ENCODE measurements around the gene CCDC40. TPM values are rescaled to one million over a fixed set of nuclear protein-coding genes. Genes with fewer than 3 reads are reported as not detected.
A peak's percentile ranks its signal among the peaks of the same experiment; 100 is the strongest.

CCDC40 gene
- total RNA-seq, 2 donors from 2014 or later: 21.7 to 38.9 TPM

GRCh38 chr17:79990704-79991103, 45.7 kb upstream of the CCDC40 start:
- H3K27me3 Mint-ChIP-seq (ENCODE audit: insufficient read depth): no peaks in the 10 kb centered on the region
- no peaks in the 10 kb centered on the region for H3K27me3 ChIP-seq (ENCODE audit: control insufficient read depth, insufficient read depth, low read length, poor library complexity, severe bottlenecking)
- peak overlapping the region; percentile 8 for H3K27ac ChIP-seq (ENCODE audit: low read depth, low read length)
- peaks cover 10% of the 10 kb centered on the region for H3K4me1 ChIP-seq (ENCODE audit: control insufficient read depth, insufficient read depth, low read length)
- peaks cover 39% of the 10 kb centered on the region for H3K4me1 Mint-ChIP-seq
- no peak overlapping the region for H3K4me3 ChIP-seq (ENCODE audit: low read length)
- H3K9me3 Mint-ChIP-seq: no peaks in the 10 kb centered on the region
- no peak overlapping the region for H3K4me3 Mint-ChIP-seq
- 94 to 96% methylated on average over 11 to 17 of the region's 17 CpGs for WGBS, 2 experiments (ENCODE audit: insufficient coverage in 1 of 2, insufficient read length in 1 of 2)
- DNase-seq: no peak
- no peak overlapping the region for H3K27ac Mint-ChIP-seq
- no peaks in the 10 kb centered on the region for H3K36me3 ChIP-seq (ENCODE audit: control insufficient read depth, insufficient read depth, low read length)
- H3K36me3 Mint-ChIP-seq (ENCODE audit: low read depth): peaks cover 14% of the 10 kb centered on the region
- no peak for TF ChIP-seq CTCF (conservative IDR thresholded peaks at IDR 0.05)
- H3K9ac ChIP-seq (ENCODE audit: extremely low read depth, low read length, poor library complexity, severe bottlenecking): no peak overlapping the region
- H3K9me3 ChIP-seq (ENCODE audit: control insufficient read depth, low read length): no peaks in the 10 kb centered on the region

GRCh38 chr17:79991140-79991923, 45.1 kb upstream of the CCDC40 start:
- peak; percentile 82 for TF ChIP-seq CTCF (conservative IDR thresholded peaks at IDR 0.05)
- Mint-ChIP-seq H3K27me3 (ENCODE audit: insufficient read depth) (no peaks in the 10 kb centered on the region), H3K9me3 (no peaks in the 10 kb centered on the region), H3K27ac (no peak overlapping the region), H3K36me3 (ENCODE audit: low read depth) (peaks cover 19% of the 10 kb centered on the region), H3K4me1 (peaks cover 39% of the 10 kb centered on the region), H3K4me3 (peak overlapping the region; percentile 28)
- peak overlapping the region; percentile 66 for H3K27ac ChIP-seq (ENCODE audit: low read depth, low read length)
- H3K36me3 ChIP-seq (ENCODE audit: control insufficient read depth, insufficient read depth, low read length): no peaks in the 10 kb centered on the region
- no peak overlapping the region for H3K9ac ChIP-seq (ENCODE audit: extremely low read depth, low read length, poor library complexity, severe bottlenecking)
- H3K9me3 ChIP-seq (ENCODE audit: control insufficient read depth, low read length): no peaks in the 10 kb centered on the region
- no peak overlapping the region for H3K4me3 ChIP-seq (ENCODE audit: low read length)
- WGBS, 2 experiments (ENCODE audit: insufficient coverage in 1 of 2, insufficient read length in 1 of 2): 47 to 80% methylated on average over 5 to 22 of the region's 30 CpGs
- peak; percentile 98 for DNase-seq
- H3K27me3 ChIP-seq (ENCODE audit: control insufficient read depth, insufficient read depth, low read length, poor library complexity, severe bottlenecking): no peaks in the 10 kb centered on the region
- H3K4me1 ChIP-seq (ENCODE audit: control insufficient read depth, insufficient read depth, low read length): peaks cover 10% of the 10 kb centered on the region

- no peak for DNase-seq
- H3K9ac ChIP-seq (ENCODE audit: extremely low read depth, low read length, poor library complexity, severe bottlenecking): no peak overlapping the region
- 43 to 45% methylated on average over 24 to 44 of the region's 44 CpGs for WGBS, 2 experiments (ENCODE audit: insufficient coverage in 1 of 2, insufficient read length in 1 of 2)
Measured at GRCh38 chr17:79991924-79992648, 44.4 kb upstream of the CCDC40 start.

More at GRCh38 chr17:79991924-79992648, 44.4 kb upstream of the CCDC40 start:
- no peaks in the 10 kb centered on the region for H3K27me3 ChIP-seq (ENCODE audit: control insufficient read depth, insufficient read depth, low read length, poor library complexity, severe bottlenecking)
- no peak overlapping the region for H3K27ac ChIP-seq (ENCODE audit: low read depth, low read length)
- H3K9me3 ChIP-seq (ENCODE audit: control insufficient read depth, low read length): no peaks in the 10 kb centered on the region
- Mint-ChIP-seq H3K36me3 (ENCODE audit: low read depth) (peaks cover 24% of the 10 kb centered on the region), H3K4me3 (peak overlapping the region; percentile 28), H3K27me3 (ENCODE audit: insufficient read depth) (no peaks in the 10 kb centered on the region), H3K9me3 (no peaks in the 10 kb centered on the region), H3K4me1 (peaks cover 39% of the 10 kb centered on the region), H3K27ac (peak overlapping the region; percentile 23)
- no peaks in the 10 kb centered on the region for H3K36me3 ChIP-seq (ENCODE audit: control insufficient read depth, insufficient read depth, low read length)
- peaks cover 10% of the 10 kb centered on the region for H3K4me1 ChIP-seq (ENCODE audit: control insufficient read depth, insufficient read depth, low read length)
- peak; percentile 36 for TF ChIP-seq CTCF (conservative IDR thresholded peaks at IDR 0.05)
- H3K4me3 ChIP-seq (ENCODE audit: low read length): no peak overlapping the region

All from endodermal cell (in vitro differentiated cells).